Measurements from ENCODE around the gene SLC39A11.
"Not testable (repeated sequence)": the region's sequence is repeated elsewhere in the genome, so short reads cannot be mapped to it uniquely, and the experiment has no call there.

Gene SLC39A11

DNA sequence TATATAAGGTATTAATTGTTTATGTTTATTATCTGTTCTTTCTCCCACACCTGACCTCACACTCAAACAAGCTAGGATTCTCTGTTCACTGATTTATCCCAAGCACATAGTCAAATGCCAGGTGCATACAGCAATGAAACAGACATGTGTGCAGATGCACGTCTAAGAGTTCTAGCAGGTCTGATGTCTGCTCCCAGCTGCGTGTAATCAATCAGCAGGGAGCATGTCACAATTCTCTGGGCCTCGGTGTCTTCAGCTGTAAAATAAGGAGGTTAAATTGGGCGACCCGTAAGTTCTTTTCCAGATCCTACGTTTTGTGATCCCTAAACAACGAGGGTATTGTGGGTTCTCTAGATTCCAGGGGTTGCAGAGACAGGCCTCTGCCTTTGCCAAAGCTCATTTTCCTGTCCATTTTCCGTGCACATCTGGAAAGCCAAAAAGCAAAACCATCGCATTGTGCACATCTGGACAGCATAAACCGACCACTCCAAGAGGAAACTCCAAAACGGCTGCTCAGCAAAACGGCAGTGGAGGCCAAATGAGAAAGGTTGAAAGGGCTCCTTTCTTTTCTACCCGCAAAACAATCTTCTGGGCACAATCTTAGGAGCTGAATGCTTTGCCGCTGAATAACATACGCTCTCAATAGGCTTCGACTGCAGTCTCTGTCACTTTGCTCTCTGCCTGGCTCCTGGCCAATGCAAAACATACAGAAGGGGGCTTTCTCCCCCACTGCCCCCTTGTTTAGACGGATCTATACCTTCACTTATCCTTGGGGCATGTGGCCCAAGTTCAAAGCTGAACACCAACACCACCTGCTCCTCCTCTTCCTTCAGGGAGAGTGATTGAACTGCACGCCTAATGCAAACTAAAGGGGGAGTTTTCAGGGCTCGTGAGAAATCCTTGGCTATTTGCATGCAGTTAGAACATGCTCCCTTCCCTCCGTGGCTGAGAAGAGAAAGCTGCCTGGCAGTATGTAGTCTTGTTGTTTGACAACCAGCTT lies 426.3 kb downstream of the SLC39A11 start:
- no peak for DNase-seq

- no peak for DNase-seq
Observed at GRCh38 chr17:72662827-72663190, 429.7 kb downstream of the SLC39A11 start.

- DNase-seq, result no peak
Observed at GRCh38 chr17:72661945-72662826, 430.3 kb downstream of the SLC39A11 start.

GRCh38 chr17:72661116-72661944 lies 431.2 kb downstream of the SLC39A11 start:
- DNase-seq, result no peak

GRCh38 chr17:72660274-72661115 lies 432.0 kb downstream of the SLC39A11 start:
- no peak for DNase-seq

- no peak for DNase-seq
Observed at GRCh38 chr17:72659811-72660210, 432.7 kb downstream of the SLC39A11 start.

GRCh38 chr17:72658675-72659074 lies 433.8 kb downstream of the SLC39A11 start:
- DNase-seq, result no peak

GRCh38 chr17:72657467-72658317 lies 434.8 kb downstream of the SLC39A11 start:
- no peak for DNase-seq

DNA sequence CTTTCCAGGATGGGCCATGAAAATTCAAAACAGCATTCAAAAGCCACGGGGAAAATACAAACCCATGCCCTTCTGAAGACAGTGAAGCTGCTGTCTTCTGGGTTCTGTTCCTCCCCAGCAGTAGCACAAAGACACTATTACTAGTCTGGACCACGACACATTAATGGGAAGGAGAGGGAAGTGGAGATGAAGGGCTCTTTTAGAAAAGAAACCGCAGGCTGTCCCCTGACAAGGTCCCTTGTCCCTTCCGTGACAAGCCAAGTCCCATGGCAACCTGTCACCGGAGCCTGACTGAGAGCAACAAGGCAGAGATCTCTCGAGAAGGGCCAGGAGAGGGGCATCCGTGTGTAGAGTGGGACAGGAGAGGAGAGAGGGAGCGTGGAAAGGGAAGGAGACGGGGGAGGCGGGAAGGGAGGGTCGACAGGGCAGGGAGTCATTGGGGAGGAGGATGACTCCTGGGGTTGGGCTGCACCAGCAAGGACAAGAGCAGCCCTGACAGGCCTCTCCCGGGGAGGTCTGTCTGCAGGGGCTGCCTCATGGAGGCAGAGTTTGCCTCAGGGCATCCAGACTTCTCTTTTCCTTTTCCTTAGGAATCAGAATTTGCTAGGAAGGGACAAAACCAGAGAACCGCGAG lies 436.2 kb downstream of the SLC39A11 start:
- DNase-seq, result no peak

- DNase-seq, result no peak
Observed at GRCh38 chr17:72654706-72655105, 437.8 kb downstream of the SLC39A11 start.

GRCh38 chr17:72651988-72652387 lies 440.5 kb downstream of the SLC39A11 start:
- DNase-seq, result no peak

- DNase-seq, result no peak
Observed at GRCh38 chr17:72648702-72649101, 443.8 kb downstream of the SLC39A11 start.

- no peak for DNase-seq
Observed at GRCh38 chr17:72646176-72646575, 446.3 kb downstream of the SLC39A11 start.

- DNase-seq, result no peak
Observed at GRCh38 chr17:72644492-72644891, 448.0 kb downstream of the SLC39A11 start.

GRCh38 chr17:72643575-72644216 lies 448.8 kb downstream of the SLC39A11 start:
- DNase-seq, result no peak

GRCh38 chr17:72642720-72643119 lies 449.8 kb downstream of the SLC39A11 start:
- no peak for DNase-seq

- DNase-seq, result no peak
Observed at GRCh38 chr17:72640415-72641165, 451.9 kb downstream of the SLC39A11 start.

GRCh38 chr17:72639711-72640110 lies 452.8 kb downstream of the SLC39A11 start:
- DNase-seq, result no peak

- DNase-seq, result not testable (repeated sequence)
Observed at GRCh38 chr17:72638932-72639331, 453.6 kb downstream of the SLC39A11 start.
